ENCODE data around the gene LHPP. TPM values are rescaled to one million over a fixed set of nuclear protein-coding genes. Genes with fewer than 3 reads are reported as not detected.
A peak's percentile ranks its signal among the peaks of the same experiment; 100 is the strongest.

LHPP gene
- total RNA-seq, 1 experiment from 2014 or later = 24.7 TPM

- Histone ChIP-seq H3K36me3 (ENCODE audit: low read depth) (no peaks in the 10 kb centered on the region), H3K27ac (no peak overlapping the region), H2AFZ (no peak overlapping the region), H3K27me3 (ENCODE audit: insufficient read depth, low read depth) (no peaks in the 10 kb centered on the region), H3F3A (ENCODE audit: insufficient read depth, low read depth) (no peaks in the 10 kb centered on the region), H3K4me2 (no peak overlapping the region), H3K9me3 (ENCODE audit: insufficient read depth, low read depth) (no peaks in the 10 kb centered on the region), H3K4me3 (no peak overlapping the region), H3K4me1 (replicated peaks; ENCODE audit: insufficient read depth) (no peaks in the 10 kb centered on the region), H3K79me2 (ENCODE audit: low read depth) (no peaks in the 10 kb centered on the region), H3K9me2 (ENCODE audit: insufficient read depth) (no peaks in the 10 kb centered on the region), H4K20me1 (ENCODE audit: insufficient read depth) (no peaks in the 10 kb centered on the region)
- DNase-seq = peak in 1 of 2 experiments; percentile 11
- BruUV-seq (replicated peaks) = no TSS peak
- intact Hi-C loops (cut with micrococcal nuclease; ENCODE audit: unreplicated experiment) = loop anchor here (5.0 to 10.0 kb wide), 4 partner anchors 117 to 950 kb away; partner anchors contain the start of gene OAT
- POLR2A ChIA-PET (ENCODE audit: unreplicated experiment) = no interaction called here
- CTCF ChIA-PET = interaction anchor here (0.5 to 1.0 kb wide), 4 partner anchors 96 to 346 kb away, joined by 3 to 4 read pairs (median 3); no protein-coding TSS in a partner anchor
- no peak for TF ChIP-seq EZH2 (IDR thresholded peaks at IDR 0.05; ENCODE audit: low read depth)
- TF ChIP-seq, protein P1, sequence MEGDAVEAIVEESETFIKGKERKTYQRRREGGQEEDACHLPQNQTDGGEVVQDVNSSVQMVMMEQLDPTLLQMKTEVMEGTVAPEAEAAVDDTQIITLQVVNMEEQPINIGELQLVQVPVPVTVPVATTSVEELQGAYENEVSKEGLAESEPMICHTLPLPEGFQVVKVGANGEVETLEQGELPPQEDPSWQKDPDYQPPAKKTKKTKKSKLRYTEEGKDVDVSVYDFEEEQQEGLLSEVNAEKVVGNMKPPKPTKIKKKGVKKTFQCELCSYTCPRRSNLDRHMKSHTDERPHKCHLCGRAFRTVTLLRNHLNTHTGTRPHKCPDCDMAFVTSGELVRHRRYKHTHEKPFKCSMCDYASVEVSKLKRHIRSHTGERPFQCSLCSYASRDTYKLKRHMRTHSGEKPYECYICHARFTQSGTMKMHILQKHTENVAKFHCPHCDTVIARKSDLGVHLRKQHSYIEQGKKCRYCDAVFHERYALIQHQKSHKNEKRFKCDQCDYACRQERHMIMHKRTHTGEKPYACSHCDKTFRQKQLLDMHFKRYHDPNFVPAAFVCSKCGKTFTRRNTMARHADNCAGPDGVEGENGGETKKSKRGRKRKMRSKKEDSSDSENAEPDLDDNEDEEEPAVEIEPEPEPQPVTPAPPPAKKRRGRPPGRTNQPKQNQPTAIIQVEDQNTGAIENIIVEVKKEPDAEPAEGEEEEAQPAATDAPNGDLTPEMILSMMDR (conservative IDR thresholded peaks at IDR 0.05) = no peak
Measured at GRCh38 chr10:124534231-124534798, 72.7 kb downstream of the LHPP start.

DNA sequence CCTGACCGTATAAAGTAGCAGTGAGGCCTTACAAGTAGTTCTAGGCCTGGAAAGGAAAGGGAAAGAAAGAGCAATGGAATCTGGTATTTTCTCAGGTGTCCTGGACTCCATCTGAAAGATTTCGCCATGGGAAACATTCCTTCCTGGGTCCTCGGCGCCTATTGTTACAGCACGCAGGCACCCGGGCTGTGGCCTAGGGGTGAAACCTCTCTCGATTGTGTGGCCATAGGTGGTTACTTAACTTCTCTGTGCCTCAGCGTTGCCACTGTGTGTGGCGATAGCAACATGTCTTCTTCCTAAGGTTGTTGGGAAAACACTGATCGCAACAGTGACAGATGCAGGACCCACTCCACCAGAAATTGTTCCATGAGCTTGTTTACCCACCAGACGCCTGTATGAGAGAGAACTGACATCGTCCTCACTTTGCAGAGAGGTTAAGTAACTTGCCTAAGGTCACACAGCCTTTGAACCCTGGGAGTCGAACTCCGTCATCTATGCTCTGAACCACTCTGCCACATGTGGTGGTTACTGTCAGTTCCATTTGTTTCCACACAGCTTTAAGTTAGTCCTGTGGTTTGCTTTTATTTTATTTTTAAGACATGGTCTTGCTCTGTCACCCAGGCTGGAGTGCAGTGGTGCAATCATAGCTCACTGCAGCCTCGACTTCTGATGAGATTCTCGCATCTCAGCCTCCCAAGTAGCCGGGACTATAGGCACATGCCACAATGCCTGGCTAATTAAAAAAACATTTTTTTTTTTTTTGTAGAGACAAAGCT, 73.4 kb downstream of the LHPP start:
- no peaks in the 10 kb centered on the region for H4K20me1 ChIP-seq (ENCODE audit: insufficient read depth)
- H3K27ac ChIP-seq = no peak overlapping the region
- CTCF ChIA-PET = interaction anchor here (0.5 to 0.7 kb wide), 2 partner anchors 262 to 346 kb away, joined by 3 to 6 read pairs; no protein-coding TSS in a partner anchor
- H3K4me2 ChIP-seq = no peak overlapping the region
- no peaks in the 10 kb centered on the region for H3K9me2 ChIP-seq (ENCODE audit: insufficient read depth)
- H3F3A ChIP-seq (ENCODE audit: insufficient read depth, low read depth) = no peaks in the 10 kb centered on the region
- intact Hi-C loops (cut with micrococcal nuclease; ENCODE audit: unreplicated experiment) = loop anchor here (5.0 to 10.0 kb wide), 4 partner anchors 118 to 950 kb away; partner anchors contain the start of gene OAT
- H3K9me3 ChIP-seq (ENCODE audit: insufficient read depth, low read depth) = no peaks in the 10 kb centered on the region
- no peaks in the 10 kb centered on the region for H3K36me3 ChIP-seq (ENCODE audit: low read depth)
- H2AFZ ChIP-seq = no peak overlapping the region
- TF ChIP-seq, protein P1 (conservative IDR thresholded peaks at IDR 0.05) = no peak
- no peak for TF ChIP-seq EZH2 (IDR thresholded peaks at IDR 0.05; ENCODE audit: low read depth)
- no peaks in the 10 kb centered on the region for H3K27me3 ChIP-seq (ENCODE audit: insufficient read depth, low read depth)
- no peaks in the 10 kb centered on the region for H3K4me1 ChIP-seq (replicated peaks; ENCODE audit: insufficient read depth)
- H3K4me3 ChIP-seq = no peak overlapping the region
- no TSS peak for BruUV-seq (replicated peaks)
- H3K79me2 ChIP-seq (ENCODE audit: low read depth) = no peaks in the 10 kb centered on the region
- POLR2A ChIA-PET (ENCODE audit: unreplicated experiment) = no interaction called here
- no peak for DNase-seq

- H3K36me3 ChIP-seq (ENCODE audit: low read depth) = no peaks in the 10 kb centered on the region
- H3K4me2 ChIP-seq = no peak overlapping the region
- H3K79me2 ChIP-seq (ENCODE audit: low read depth) = no peaks in the 10 kb centered on the region
- H4K20me1 ChIP-seq (ENCODE audit: insufficient read depth) = no peaks in the 10 kb centered on the region
- intact Hi-C loops (cut with micrococcal nuclease; ENCODE audit: unreplicated experiment) = loop anchor here (10.0 kb wide), 2 partner anchors 541 to 951 kb away; no protein-coding TSS in a partner anchor
- H3K4me1 ChIP-seq (replicated peaks; ENCODE audit: insufficient read depth) = no peaks in the 10 kb centered on the region
- POLR2A ChIA-PET (ENCODE audit: unreplicated experiment) = no interaction called here
- no TSS peak for BruUV-seq (replicated peaks)
- H3K9me2 ChIP-seq (ENCODE audit: insufficient read depth) = no peaks in the 10 kb centered on the region
- TF ChIP-seq, protein P1 (conservative IDR thresholded peaks at IDR 0.05) = no peak
- TF ChIP-seq EZH2 (IDR thresholded peaks at IDR 0.05; ENCODE audit: low read depth) = no peak
- H3K27ac ChIP-seq = no peak overlapping the region
- H3F3A ChIP-seq (ENCODE audit: insufficient read depth, low read depth) = no peaks in the 10 kb centered on the region
- no peaks in the 10 kb centered on the region for H3K9me3 ChIP-seq (ENCODE audit: insufficient read depth, low read depth)
- no peaks in the 10 kb centered on the region for H3K27me3 ChIP-seq (ENCODE audit: insufficient read depth, low read depth)
- no peak overlapping the region for H2AFZ ChIP-seq
- CTCF ChIA-PET = interaction anchor here (0.7 kb wide), 1 partner anchor 261 kb away, joined by 6 read pairs; no protein-coding TSS in a partner anchor
- no peak for DNase-seq
- H3K4me3 ChIP-seq = no peak overlapping the region
Measured at GRCh38 chr10:124535731-124536495, 74.3 kb downstream of the LHPP start.
